ENCODE measurements around the gene MYH14.

Gene MYH14

GRCh38 chr19:50209131-50209530 is 5.7 kb downstream of the MYH14 start:
- no peak for DNase-seq (ENCODE audit: low read depth)
- no peak for TF ChIP-seq CTCF (conservative IDR thresholded peaks at IDR 0.05; ENCODE audit: low read length)
- no peak overlapping the region for H3K4me3 ChIP-seq (ENCODE audit: low read length)

DNA sequence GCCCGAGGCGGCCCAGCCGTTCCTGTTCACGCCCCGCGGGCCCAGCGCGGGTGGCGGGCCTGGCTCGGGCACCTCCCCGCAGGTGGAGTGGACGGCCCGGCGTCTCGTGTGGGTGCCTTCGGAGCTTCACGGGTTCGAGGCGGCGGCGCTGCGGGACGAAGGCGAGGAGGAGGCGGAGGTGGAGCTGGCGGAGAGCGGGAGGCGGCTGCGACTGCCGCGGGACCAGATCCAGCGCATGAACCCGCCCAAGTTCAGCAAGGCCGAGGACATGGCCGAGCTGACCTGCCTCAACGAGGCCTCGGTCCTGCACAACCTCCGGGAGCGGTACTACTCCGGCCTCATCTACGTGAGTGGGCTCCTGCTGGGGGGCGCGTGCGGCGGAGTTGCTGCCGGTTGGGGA is 7.0 kb downstream of the MYH14 start:
- no peak overlapping the region for H3K4me3 ChIP-seq (ENCODE audit: low read length)
- DNase-seq (ENCODE audit: low read depth) = no peak
- no peak for TF ChIP-seq CTCF (conservative IDR thresholded peaks at IDR 0.05; ENCODE audit: low read length)

DNA sequence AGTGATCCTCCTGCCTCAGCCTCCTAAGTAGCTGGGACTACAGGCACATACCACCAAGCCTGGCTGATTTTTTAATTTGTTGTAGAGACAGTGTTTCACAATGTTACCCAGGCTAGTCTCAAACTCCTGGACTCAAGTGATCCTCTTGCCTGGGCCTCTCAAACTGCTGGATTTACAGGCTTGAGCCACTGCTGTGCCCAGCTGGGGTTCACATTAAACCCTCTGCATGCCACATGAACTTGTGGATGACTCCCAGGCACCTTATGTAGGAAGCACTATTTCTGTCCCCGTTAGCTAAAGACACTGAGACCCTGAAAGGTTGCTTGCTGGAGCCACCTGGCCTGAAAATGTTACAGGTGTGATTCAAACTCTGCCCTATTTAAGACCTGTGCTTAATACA is 10.5 kb downstream of the MYH14 start:
- no peak overlapping the region for H3K4me3 ChIP-seq (ENCODE audit: low read length)
- no peak for TF ChIP-seq CTCF (conservative IDR thresholded peaks at IDR 0.05; ENCODE audit: low read length)
- no peak for DNase-seq (ENCODE audit: low read depth)

- no peak for TF ChIP-seq CTCF (conservative IDR thresholded peaks at IDR 0.05; ENCODE audit: low read length)
- DNase-seq (ENCODE audit: low read depth) = no peak
- H3K4me3 ChIP-seq (ENCODE audit: low read length) = no peak overlapping the region
Observed at GRCh38 chr19:50214699-50215543, 11.5 kb downstream of the MYH14 start.

- no peak overlapping the region for H3K4me3 ChIP-seq (ENCODE audit: low read length)
- TF ChIP-seq CTCF (conservative IDR thresholded peaks at IDR 0.05; ENCODE audit: low read length) = no peak
- DNase-seq (ENCODE audit: low read depth) = no peak
Observed at GRCh38 chr19:50215820-50216219, 12.4 kb downstream of the MYH14 start.

DNA sequence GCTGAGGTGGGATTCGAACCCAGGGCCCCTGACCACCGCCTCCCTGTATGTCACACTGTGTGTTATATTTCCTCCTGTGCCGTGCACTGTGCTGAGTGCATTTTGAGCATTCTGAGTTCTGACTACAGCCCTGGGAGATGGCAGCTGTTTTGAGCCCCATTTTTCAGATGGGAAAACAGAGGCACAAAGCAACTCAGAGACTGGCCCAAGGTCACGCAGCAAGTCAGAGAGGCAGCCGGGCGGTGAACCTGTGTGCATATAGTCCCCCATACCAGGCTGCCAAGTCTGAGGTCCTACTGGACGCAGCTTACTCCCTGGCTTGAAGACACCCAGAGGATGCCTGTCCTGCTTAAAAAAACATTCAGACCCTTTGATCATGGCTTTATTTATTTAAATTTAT is 17.7 kb downstream of the MYH14 start:
- no peak for DNase-seq (ENCODE audit: low read depth)
- no peak overlapping the region for H3K4me3 ChIP-seq (ENCODE audit: low read length)
- no peak for TF ChIP-seq CTCF (conservative IDR thresholded peaks at IDR 0.05; ENCODE audit: low read length)

- DNase-seq (ENCODE audit: low read depth) = no peak
- no peak for TF ChIP-seq CTCF (conservative IDR thresholded peaks at IDR 0.05; ENCODE audit: low read length)
- no peak overlapping the region for H3K4me3 ChIP-seq (ENCODE audit: low read length)
Observed at GRCh38 chr19:50222691-50223438, 19.4 kb downstream of the MYH14 start.

Data from AG10803 (cell line).